ENCODE measurements around the gene MCU. TPM values are rescaled to one million over a fixed set of nuclear protein-coding genes. Genes with fewer than 3 reads are reported as not detected.

Gene MCU
- total RNA-seq, 2 donors from 2014 or later: 15.0 to 24.6 TPM

DNA sequence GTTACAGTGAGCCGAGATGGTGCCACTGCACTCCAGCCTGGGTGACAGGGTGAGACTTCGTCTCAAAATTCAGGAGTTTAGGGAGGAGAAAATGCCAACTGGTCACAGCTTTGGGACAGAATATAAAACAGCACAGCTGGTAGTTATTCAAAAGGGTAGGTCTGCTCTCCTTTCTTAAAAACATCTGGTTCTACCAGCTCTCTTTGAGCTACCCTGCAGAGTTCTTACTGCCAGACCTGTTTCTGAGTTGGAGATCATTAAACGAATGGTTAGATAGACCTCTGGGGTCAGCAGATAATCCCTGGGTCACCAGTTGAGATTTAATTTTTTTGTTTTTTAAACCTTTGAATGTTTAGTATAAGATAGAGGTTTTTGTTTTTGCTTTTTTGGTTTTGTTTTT, 52.6 kb downstream of the MCU start:
- no peak for TF ChIP-seq CTCF (IDR thresholded peaks at IDR 0.05)
- Histone ChIP-seq H3K36me3 (no peaks in the 10 kb centered on the region), H3K9me3 (no peaks in the 10 kb centered on the region), H3K4me3 (peak overlapping the region; percentile 56), H3K27ac (peak overlapping the region; percentile 71 to 73), H3K27me3 (replicated peaks; ENCODE audit: insufficient read depth) (no peaks in the 10 kb centered on the region), H3K4me1 (ENCODE audit: control insufficient read depth in 1 of 2, low read depth in 2 of 2) (peaks cover 25 to 41% of the 10 kb centered on the region in 2 donors)
- ATAC-seq (ENCODE audit: insufficient number of reproducible peaks, low FRiP score, low read depth) (no peak), DNase-seq (ENCODE audit: low spot score) (no peak)

DNA sequence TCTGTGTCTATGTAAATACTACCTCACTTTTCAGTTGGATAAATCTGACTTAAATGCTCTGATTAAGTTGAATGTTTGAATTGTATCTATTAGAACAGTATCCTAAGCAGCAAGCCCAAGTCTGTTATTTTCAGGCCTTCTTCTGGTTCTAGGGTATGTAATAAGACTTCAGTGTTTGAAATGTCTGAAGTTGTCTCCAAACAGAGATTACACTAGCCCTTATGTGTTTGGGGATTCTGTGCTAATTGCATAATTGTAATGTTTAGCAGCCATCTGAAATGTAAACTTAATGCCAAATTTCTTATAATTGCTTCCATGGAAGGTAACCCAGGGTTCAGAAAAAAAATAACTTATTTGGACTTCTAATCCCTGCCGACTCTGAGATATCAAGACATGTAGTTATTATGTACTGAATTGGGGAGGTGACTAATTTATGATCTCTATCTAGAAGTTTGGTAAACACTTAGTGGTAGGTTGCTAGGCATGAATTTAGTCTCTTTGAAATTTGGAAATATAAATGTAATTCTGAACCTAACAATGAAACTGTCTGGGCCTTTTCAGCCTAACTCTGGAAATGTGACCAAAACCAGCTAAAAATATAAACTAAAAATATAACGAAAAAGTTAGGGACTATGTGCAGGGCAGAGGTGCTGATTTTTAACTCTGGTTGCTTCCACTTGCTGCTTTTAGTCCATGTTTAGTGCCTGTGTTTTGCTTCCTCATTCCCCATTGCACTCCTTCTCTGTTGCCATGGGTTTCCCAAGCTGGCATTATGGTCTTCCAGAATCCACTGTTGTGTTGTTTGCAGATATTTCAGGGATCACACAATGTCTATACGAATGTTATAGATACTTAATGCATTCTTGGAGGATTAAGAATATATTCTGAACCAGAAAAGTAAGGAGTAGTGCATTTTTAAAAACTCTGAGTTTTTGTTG, 54.8 kb downstream of the MCU start:
- no peak for TF ChIP-seq CTCF (IDR thresholded peaks at IDR 0.05)
- no peaks in the 10 kb centered on the region for H3K36me3 ChIP-seq
- no peaks in the 10 kb centered on the region for H3K9me3 ChIP-seq
- no peak for DNase-seq (ENCODE audit: low spot score)
- peaks cover 14 to 30% of the 10 kb centered on the region in 2 donors for H3K4me1 ChIP-seq (ENCODE audit: control insufficient read depth in 1 of 2, low read depth in 2 of 2)
- H3K27ac ChIP-seq: peak overlapping the region in 1 of 2 donors; percentile 42
- no peaks in the 10 kb centered on the region for H3K27me3 ChIP-seq (replicated peaks; ENCODE audit: insufficient read depth)
- H3K4me3 ChIP-seq: no peak overlapping the region
- no peak for ATAC-seq (ENCODE audit: insufficient number of reproducible peaks, low FRiP score, low read depth)

DNA sequence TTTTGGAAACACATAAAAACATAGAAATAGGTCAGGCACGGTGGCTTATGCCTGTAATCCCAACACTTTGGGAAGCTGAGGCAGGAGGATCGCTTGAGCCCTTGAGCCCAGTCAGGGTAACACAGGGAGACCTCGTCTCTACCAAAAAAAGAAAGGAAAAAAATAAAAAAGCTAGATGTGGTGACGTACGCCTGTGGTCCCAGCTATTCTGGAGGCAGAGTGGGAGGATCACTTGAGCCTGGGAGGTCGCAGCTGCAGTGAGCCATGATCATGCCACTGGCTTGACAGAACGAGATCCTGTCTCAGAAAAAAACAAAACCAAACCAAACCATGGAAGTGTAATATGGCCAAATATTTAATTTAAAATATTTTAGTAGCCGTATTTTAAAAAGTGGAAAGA, 55.6 kb downstream of the MCU start:
- H3K4me3 ChIP-seq: no peak overlapping the region
- DNase-seq (ENCODE audit: low spot score) (no peak), ATAC-seq (ENCODE audit: insufficient number of reproducible peaks, low FRiP score, low read depth) (no peak)
- H3K27me3 ChIP-seq (replicated peaks; ENCODE audit: insufficient read depth): no peaks in the 10 kb centered on the region
- no peaks in the 10 kb centered on the region for H3K36me3 ChIP-seq
- no peaks in the 10 kb centered on the region for H3K9me3 ChIP-seq
- H3K4me1 ChIP-seq (ENCODE audit: control insufficient read depth in 1 of 2, low read depth in 2 of 2): peaks cover 14 to 30% of the 10 kb centered on the region in 2 donors
- no peak for TF ChIP-seq CTCF (IDR thresholded peaks at IDR 0.05)
- H3K27ac ChIP-seq: no peak overlapping the region

GRCh38 chr10:72753760-72754231, 61.9 kb downstream of the MCU start:
- no peak overlapping the region for H3K4me3 ChIP-seq
- ATAC-seq (ENCODE audit: insufficient number of reproducible peaks, low FRiP score, low read depth) (no peak), DNase-seq (ENCODE audit: low spot score) (no peak)
- TF ChIP-seq CTCF (IDR thresholded peaks at IDR 0.05): no peak
- H3K27me3 ChIP-seq (replicated peaks; ENCODE audit: insufficient read depth): no peaks in the 10 kb centered on the region
- no peaks in the 10 kb centered on the region for H3K9me3 ChIP-seq
- no peaks in the 10 kb centered on the region for H3K36me3 ChIP-seq
- H3K4me1 ChIP-seq (ENCODE audit: control insufficient read depth in 1 of 2, low read depth in 2 of 2): peaks cover 0 to 4% of the 10 kb centered on the region in 2 donors
- H3K27ac ChIP-seq: no peak overlapping the region

DNA sequence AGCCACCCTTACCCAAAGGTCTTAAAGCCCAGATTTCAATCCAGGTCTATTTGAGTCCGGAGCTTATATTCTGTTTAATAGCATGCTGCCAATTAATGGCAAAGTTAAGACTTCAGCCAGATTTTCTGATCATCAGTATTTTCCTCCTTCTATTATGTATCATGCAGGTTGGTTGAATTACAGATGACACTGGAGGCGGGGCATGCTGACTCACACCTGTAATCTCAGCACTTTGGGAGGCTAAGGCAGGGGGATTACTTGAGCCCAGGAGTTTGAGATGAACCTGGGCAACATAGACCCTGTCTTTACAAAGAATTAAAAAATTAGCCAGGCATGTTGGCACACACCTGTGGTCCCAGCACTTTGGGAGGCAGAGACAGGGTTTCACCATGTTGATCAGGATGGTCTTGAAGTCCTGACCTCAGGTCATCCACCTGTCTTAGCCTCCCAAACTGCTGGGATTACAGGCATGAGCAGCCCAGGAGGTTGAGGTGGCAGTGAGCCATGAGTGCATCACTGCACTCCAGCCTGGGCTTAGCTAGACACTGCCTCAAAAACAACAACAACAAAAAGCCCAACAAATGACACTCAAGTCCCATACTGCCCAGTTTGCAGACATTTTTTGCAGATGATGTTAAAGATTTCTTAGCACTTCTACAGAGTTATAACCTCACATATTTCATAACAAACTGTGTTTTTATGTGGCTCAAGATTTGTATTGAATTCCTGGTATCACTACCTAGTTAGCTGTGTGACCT, 62.5 kb downstream of the MCU start:
- H3K27ac ChIP-seq: no peak overlapping the region
- no peak for ATAC-seq (ENCODE audit: insufficient number of reproducible peaks, low FRiP score, low read depth)
- no peak for DNase-seq (ENCODE audit: low spot score)
- H3K27me3 ChIP-seq (replicated peaks; ENCODE audit: insufficient read depth): no peaks in the 10 kb centered on the region
- H3K9me3 ChIP-seq: no peaks in the 10 kb centered on the region
- no peaks in the 10 kb centered on the region for H3K36me3 ChIP-seq
- H3K4me3 ChIP-seq: no peak overlapping the region
- no peak for TF ChIP-seq CTCF (IDR thresholded peaks at IDR 0.05)
- peaks cover 0 to 4% of the 10 kb centered on the region in 2 donors for H3K4me1 ChIP-seq (ENCODE audit: control insufficient read depth in 1 of 2, low read depth in 2 of 2)

Measured in thoracic aorta (tissue), 2 donors.